Measurements from ENCODE around the gene PICALM.

Gene PICALM

GRCh38 chr11:86063536-86063935 lies 5.3 kb downstream of the PICALM start:
- no peaks in the 10 kb centered on the region for H3K36me3 ChIP-seq (ENCODE audit: control insufficient read depth, insufficient read depth, low read length)
- H3K27me3 ChIP-seq (replicated peaks; ENCODE audit: control insufficient read depth, insufficient read depth, low read length): no peaks in the 10 kb centered on the region
- no peak for DNase-seq (ENCODE audit: extremely low read depth, insufficient read length)
- no peak overlapping the region for H3K4me3 ChIP-seq (replicated peaks; ENCODE audit: low read depth, low read length)
- no peak for TF ChIP-seq CTCF (IDR thresholded peaks at IDR 0.05; ENCODE audit: insufficient read depth, low read length, poor library complexity, severe bottlenecking)

GRCh38 chr11:86062719-86063118 lies 6.2 kb downstream of the PICALM start:
- no peak for DNase-seq (ENCODE audit: extremely low read depth, insufficient read length)
- Histone ChIP-seq H3K27me3 (replicated peaks; ENCODE audit: control insufficient read depth, insufficient read depth, low read length) (no peaks in the 10 kb centered on the region), H3K36me3 (ENCODE audit: control insufficient read depth, insufficient read depth, low read length) (no peaks in the 10 kb centered on the region), H3K4me3 (replicated peaks; ENCODE audit: low read depth, low read length) (no peak overlapping the region; the same call in 1 of the 2 replicates)
- no peak for TF ChIP-seq CTCF (IDR thresholded peaks at IDR 0.05; ENCODE audit: insufficient read depth, low read length, poor library complexity, severe bottlenecking)

DNA sequence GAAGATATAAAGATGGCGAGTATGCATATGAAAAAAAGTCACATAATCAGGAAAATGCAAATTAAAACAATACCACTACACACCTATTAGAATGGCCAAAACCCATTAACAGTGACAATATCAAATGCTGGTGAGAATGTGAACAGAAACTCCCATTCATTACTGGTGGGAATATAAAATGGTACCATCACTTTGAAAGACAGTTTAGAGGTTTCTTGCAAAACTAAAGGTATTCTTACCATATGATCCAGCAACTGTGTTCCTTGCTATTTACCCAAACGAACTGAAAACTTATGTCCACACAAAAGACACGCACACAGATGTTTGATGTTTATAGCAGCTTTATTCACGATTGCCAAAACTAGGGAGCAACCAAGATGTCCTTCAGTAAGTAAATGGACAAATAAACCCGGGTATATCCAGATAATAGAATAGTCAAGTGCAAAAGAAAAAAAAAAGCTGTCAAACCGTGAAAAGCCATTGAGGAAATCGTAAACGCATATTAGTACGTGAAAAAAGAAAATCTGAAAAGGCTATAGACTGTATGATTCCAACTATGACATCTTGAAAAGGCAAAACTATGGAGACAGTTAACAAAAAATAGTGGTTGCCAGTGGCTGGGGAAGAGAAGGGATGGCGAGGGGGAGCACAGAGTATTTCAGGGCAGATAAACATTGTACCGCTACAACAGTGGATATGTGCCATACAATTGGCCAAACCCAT lies 7.2 kb downstream of the PICALM start:
- no peak overlapping the region for H3K4me3 ChIP-seq (replicated peaks; ENCODE audit: low read depth, low read length)
- no peak for TF ChIP-seq CTCF (IDR thresholded peaks at IDR 0.05; ENCODE audit: insufficient read depth, low read length, poor library complexity, severe bottlenecking)
- DNase-seq (ENCODE audit: extremely low read depth, insufficient read length): no peak
- H3K36me3 ChIP-seq (ENCODE audit: control insufficient read depth, insufficient read depth, low read length): no peaks in the 10 kb centered on the region
- no peaks in the 10 kb centered on the region for H3K27me3 ChIP-seq (replicated peaks; ENCODE audit: control insufficient read depth, insufficient read depth, low read length)

GRCh38 chr11:86060544-86060943 lies 8.3 kb downstream of the PICALM start:
- no peak for DNase-seq (ENCODE audit: extremely low read depth, insufficient read length)
- TF ChIP-seq CTCF (IDR thresholded peaks at IDR 0.05; ENCODE audit: insufficient read depth, low read length, poor library complexity, severe bottlenecking): no peak
- Histone ChIP-seq H3K36me3 (ENCODE audit: control insufficient read depth, insufficient read depth, low read length) (no peaks in the 10 kb centered on the region), H3K27me3 (replicated peaks; ENCODE audit: control insufficient read depth, insufficient read depth, low read length) (no peaks in the 10 kb centered on the region), H3K4me3 (replicated peaks; ENCODE audit: low read depth, low read length) (no peak overlapping the region)

DNA sequence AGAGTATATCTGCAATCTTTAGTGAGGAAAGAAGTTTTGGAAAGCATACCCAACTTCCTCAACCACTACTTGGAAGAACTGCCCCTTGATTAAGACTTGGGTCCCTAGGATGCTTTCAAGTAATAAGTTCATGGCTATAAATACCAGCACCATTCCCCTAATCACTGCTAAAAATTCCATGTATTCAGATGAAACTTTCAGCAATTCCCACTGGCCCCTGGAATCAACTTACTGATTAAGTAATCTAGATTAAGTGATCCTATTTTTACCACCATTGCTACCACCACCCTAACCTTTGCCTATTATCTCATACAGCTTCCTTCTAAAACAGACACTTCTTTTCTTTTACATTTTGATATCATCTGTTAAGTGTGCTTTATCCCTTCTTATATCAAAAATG lies 10.5 kb downstream of the PICALM start:
- no peak for DNase-seq (ENCODE audit: extremely low read depth, insufficient read length)
- Histone ChIP-seq H3K27me3 (replicated peaks; ENCODE audit: control insufficient read depth, insufficient read depth, low read length) (no peaks in the 10 kb centered on the region), H3K4me3 (replicated peaks; ENCODE audit: low read depth, low read length) (no peak overlapping the region), H3K36me3 (ENCODE audit: control insufficient read depth, insufficient read depth, low read length) (no peaks in the 10 kb centered on the region)
- no peak for TF ChIP-seq CTCF (IDR thresholded peaks at IDR 0.05; ENCODE audit: insufficient read depth, low read length, poor library complexity, severe bottlenecking)
